Mucosa of descending colon (tissue), 3 donors: Measurements from ENCODE around the gene OTOP3. TPM values are rescaled to one million over a fixed set of nuclear protein-coding genes. Genes with fewer than 3 reads are reported as not detected.
A peak's percentile ranks its signal among the peaks of the same experiment; 100 is the strongest.

Experiments used
- ATAC-seq: fragments of 200-7000 bp; cut with Tn5 transposase; one replicate; pipeline ENCODE4 v1.9.1; 2020; ENCODE audit warnings: mild to moderate bottlenecking, moderate library complexity
- DNase-seq, 3 donors: peaks; one replicate each; pipeline ENCODE4 v3.0.0-alpha.2; 2020
- H3K36me3 ChIP-seq: fragments of 200-600 bp; one replicate; pipeline ENCODE4 v1.8.0; 2021; ENCODE audit warnings: low read depth, mild to moderate bottlenecking
- H3K4me1 ChIP-seq: fragments of 200-600 bp; one replicate; pipeline ENCODE4 v1.8.0; 2021; ENCODE audit warnings: low read depth, mild to moderate bottlenecking
- H3K4me3 ChIP-seq: fragments of 200-600 bp; one replicate; pipeline ENCODE4 v1.8.0; 2021; ENCODE audit warnings: mild to moderate bottlenecking
- H3K9me3 ChIP-seq: fragments of 200-600 bp; one replicate; pipeline ENCODE4 v1.8.0; 2021; ENCODE audit warnings: mild to moderate bottlenecking
- CTCF ChIP-seq: fragments of 200-600 bp; IDR thresholded peaks from one replicate; pipeline ENCODE4 v1.8.0; 2022; ENCODE audit warnings: antibody characterized with exemption, mild to moderate bottlenecking
- intact Hi-C, 2 donors: fragments of 100-400 bp; cut with DNase I in 1 of 2; cut with micrococcal nuclease in 1 of 2; formaldehyde crosslinking; loops; one replicate each; pipeline versions ENCODE4 v1.11.0 to v1.11.1; 2022; cut with DNase I, micrococcal nuclease
- total RNA-seq, 3 donors: library from RNA; stranded (reverse); fragmentation: NEBNext Ultra II Directional in 2 of 3; extraction: Animal tissue kit (Norgen Biotek cat#: 25700) in 2 of 3; gene quantifications; one replicate each; pipeline versions ENCODE4 v1.2.1 to v1.2.4, GENCODE V29; 2021 to 2023
- donor health status: DM: no; HTN: no; CAD: no; lungs with moderate emphysema.
- donor health status: DM: no; HTN: no; CAD: no.
- donor health status: DM: no; HTN: yes; CAD: no.

The OTOP3 gene
- total RNA-seq, 3 donors from 2014 or later: 0.38 to 2.8 (median 1.5) TPM

- Histone ChIP-seq H3K4me3 (no peak overlapping the region), H3K4me1 (peaks cover 14% of the 10 kb centered on the region), H3K36me3 (no peaks in the 10 kb centered on the region), H3K9me3 (no peaks in the 10 kb centered on the region)
- ATAC-seq (no peak), DNase-seq (no peak)
- intact Hi-C loops: no loop called here
- no peak for TF ChIP-seq CTCF
Measured at GRCh38 chr17:74970395-74970794, 34.7 kb downstream of the OTOP3 start.

GRCh38 chr17:74971069-74971841 is 35.6 kb downstream of the OTOP3 start:
- no peak for TF ChIP-seq CTCF
- DNase-seq (peak in 1 of 3 donors; percentile 23), ATAC-seq (no peak)
- Histone ChIP-seq H3K4me3 (peak overlapping the region; percentile 34), H3K36me3 (no peaks in the 10 kb centered on the region), H3K4me1 (peaks cover 14% of the 10 kb centered on the region), H3K9me3 (no peaks in the 10 kb centered on the region)
- intact Hi-C loops: no loop called here

- Histone ChIP-seq H3K36me3 (no peaks in the 10 kb centered on the region), H3K9me3 (no peaks in the 10 kb centered on the region), H3K4me3 (peak overlapping the region; percentile 34), H3K4me1 (peaks cover 14% of the 10 kb centered on the region)
- ATAC-seq (no peak), DNase-seq (no peak)
- no peak for TF ChIP-seq CTCF
- intact Hi-C loops: no loop called here
Measured at GRCh38 chr17:74971842-74972106, 36.1 kb downstream of the OTOP3 start.

GRCh38 chr17:74972107-74972972 is 36.6 kb downstream of the OTOP3 start, which contains the start of gene HID1:
TSS of gene HID1 (minus strand) at chr17:74972759. CDS start at chr17:74972656, 103 bp downstream.
- intact Hi-C loops: no loop called here
- DNase-seq: peak; percentile 83 to 89 (median 86)

GRCh38 chr17:74972973-74973328 is 37.3 kb downstream of the OTOP3 start:
- no peak for TF ChIP-seq CTCF
- DNase-seq (no peak), ATAC-seq (no peak)
- Histone ChIP-seq H3K9me3 (no peaks in the 10 kb centered on the region), H3K4me3 (no peak overlapping the region), H3K36me3 (no peaks in the 10 kb centered on the region), H3K4me1 (peaks cover 14% of the 10 kb centered on the region)
- intact Hi-C loops: no loop called here

More at GRCh38 chr17:74972107-74972972, 36.6 kb downstream of the OTOP3 start, which contains the start of gene HID1:
- peak; percentile 87 for ATAC-seq
- H3K4me1 ChIP-seq: peaks cover 14% of the 10 kb centered on the region
- no peaks in the 10 kb centered on the region for H3K9me3 ChIP-seq
- H3K4me3 ChIP-seq: peak within 1 kb of the TSS; percentile 34
- TF ChIP-seq CTCF: no peak
- H3K36me3 ChIP-seq: no peaks in the 10 kb centered on the region
